Cardiac fibroblast (primary cell): ENCODE data around the gene PRSS37.

Experiments
- DNase-seq, 2 donors: peaks; one replicate each; pipeline versions ENCODE4 v3.0.0 to v3.0.0-alpha.2; 2010; ENCODE audit warnings: low read depth in 2 of 2
- H3K4me3 ChIP-seq, 2 donors: replicated peaks in 1 of 2; 1 replicate in 1 of 2; 2 replicates in 1 of 2; pipeline ENCODE4 v1.5.1; 2011; ENCODE audit warnings: low read depth in 2 of 2, low read length in 2 of 2, mild to moderate bottlenecking in 2 of 2, moderate library complexity in 1 of 2
- TF ChIP-seq, protein P1 (sequence below): IDR thresholded peaks from one replicate; pipeline ENCODE4 v1.5.1; 2011; ENCODE audit warnings: low read depth, mild to moderate bottlenecking, low read length, inconsistent platforms

Gene PRSS37

DNA sequence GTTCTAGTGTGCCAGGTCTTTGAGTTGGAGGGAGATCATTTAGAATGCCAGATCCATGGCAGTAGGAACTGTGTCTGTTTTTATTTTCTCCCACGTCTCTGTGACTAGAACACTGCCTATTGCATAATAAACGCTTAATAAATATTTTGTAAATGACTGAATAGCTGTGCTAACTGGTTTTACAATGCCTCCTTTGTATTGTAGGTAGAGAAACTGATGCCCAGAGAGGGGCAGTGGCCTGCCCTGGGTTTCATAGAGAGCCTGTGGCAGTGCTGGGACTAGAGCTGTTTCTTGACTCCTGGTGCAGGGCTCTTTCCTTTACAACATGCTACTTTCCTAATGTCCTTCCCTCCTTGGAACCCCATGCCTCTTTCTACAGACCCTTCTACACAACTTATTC is 48.8 kb downstream of the PRSS37 start:
- TF ChIP-seq, protein P1, sequence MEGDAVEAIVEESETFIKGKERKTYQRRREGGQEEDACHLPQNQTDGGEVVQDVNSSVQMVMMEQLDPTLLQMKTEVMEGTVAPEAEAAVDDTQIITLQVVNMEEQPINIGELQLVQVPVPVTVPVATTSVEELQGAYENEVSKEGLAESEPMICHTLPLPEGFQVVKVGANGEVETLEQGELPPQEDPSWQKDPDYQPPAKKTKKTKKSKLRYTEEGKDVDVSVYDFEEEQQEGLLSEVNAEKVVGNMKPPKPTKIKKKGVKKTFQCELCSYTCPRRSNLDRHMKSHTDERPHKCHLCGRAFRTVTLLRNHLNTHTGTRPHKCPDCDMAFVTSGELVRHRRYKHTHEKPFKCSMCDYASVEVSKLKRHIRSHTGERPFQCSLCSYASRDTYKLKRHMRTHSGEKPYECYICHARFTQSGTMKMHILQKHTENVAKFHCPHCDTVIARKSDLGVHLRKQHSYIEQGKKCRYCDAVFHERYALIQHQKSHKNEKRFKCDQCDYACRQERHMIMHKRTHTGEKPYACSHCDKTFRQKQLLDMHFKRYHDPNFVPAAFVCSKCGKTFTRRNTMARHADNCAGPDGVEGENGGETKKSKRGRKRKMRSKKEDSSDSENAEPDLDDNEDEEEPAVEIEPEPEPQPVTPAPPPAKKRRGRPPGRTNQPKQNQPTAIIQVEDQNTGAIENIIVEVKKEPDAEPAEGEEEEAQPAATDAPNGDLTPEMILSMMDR, result no peak
- DNase-seq, result no peak
- H3K4me3 ChIP-seq, result no peak overlapping the region

DNA sequence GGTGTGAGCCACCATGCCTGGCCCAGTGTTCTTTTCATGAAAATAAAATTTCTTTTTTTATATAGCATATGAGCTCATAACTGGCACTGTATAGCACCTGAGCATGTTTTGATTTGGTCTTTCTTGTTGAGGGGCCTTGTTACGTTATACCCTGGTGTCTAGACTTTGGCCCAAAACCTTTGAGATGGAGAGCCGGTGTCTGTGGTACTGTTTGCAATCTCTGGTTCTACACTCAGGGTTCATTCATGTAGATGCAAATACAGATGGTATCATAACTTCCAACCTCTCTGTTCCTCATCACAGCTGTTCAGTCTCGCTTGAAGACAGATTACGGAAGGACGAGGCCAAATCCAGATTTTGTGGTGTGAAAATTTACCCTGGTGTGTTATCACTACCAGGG is 51.4 kb downstream of the PRSS37 start, which contains the start of gene TAS2R5:
Gene TAS2R5 (plus strand): TSS at position 301 of the 400 bp plus-strand sequence. CDS start 145 bp downstream, outside the sequence.
- TF ChIP-seq, protein P1, result no peak
- DNase-seq, result no peak
- H3K4me3 ChIP-seq, result no peak within 1 kb of the TSS

DNA sequence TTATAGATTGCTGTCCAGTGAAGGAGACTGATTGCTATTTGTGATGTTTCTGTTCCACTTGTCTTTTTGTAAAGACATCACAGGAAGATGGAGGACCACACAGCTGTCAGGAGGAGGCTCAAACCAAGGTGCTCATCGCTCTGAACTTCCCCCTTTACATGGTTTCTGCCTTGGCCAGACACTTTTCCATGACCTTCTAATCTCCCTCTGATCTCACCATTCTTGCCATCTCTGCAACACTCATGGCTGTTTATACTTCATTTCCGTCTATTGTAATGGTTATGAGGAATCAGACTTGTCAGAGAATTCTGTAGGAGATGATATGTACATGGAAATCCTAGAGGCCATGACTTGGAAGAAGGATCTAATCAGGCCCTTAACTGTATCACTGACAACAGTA is 53.0 kb downstream of the PRSS37 start:
- H3K4me3 ChIP-seq, result no peak overlapping the region
- no peak for DNase-seq
- TF ChIP-seq, protein P1, result no peak
